T-helper 2 cell treated with Interferon-gamma antibody and Interleukin-4, amounts not matched to agents 5 μg/mL and 100 μg/mL, for 36 hours (primary cell): ENCODE measurements around the gene EFTUD2.

Source experiments
- DNase-seq: peaks from one replicate; pipeline ENCODE4 v3.0.0; 2021; ENCODE audit warnings: low spot score
- H3K27ac Mint-ChIP-seq: one replicate; pipeline ENCODE4 v1.8.0; 2021; ENCODE audit warnings: mild to moderate bottlenecking, mixed read lengths
- H3K27me3 Mint-ChIP-seq: one replicate; pipeline ENCODE4 v1.8.0; 2021; ENCODE audit warnings: low read depth, mixed read lengths
- H3K36me3 Mint-ChIP-seq: one replicate; pipeline ENCODE4 v1.8.0; 2021; ENCODE audit warnings: low read depth, mixed read lengths
- H3K4me1 Mint-ChIP-seq: one replicate; pipeline ENCODE4 v1.8.0; 2021; ENCODE audit warnings: low read depth, mixed read lengths
- H3K4me3 Mint-ChIP-seq: one replicate; pipeline ENCODE4 v1.8.0; 2022; ENCODE audit warnings: mild to moderate bottlenecking, moderate library complexity, mixed read lengths
- H3K9me3 Mint-ChIP-seq: one replicate; pipeline ENCODE4 v1.8.0; 2021; ENCODE audit warnings: mixed read lengths

Gene EFTUD2

DNA sequence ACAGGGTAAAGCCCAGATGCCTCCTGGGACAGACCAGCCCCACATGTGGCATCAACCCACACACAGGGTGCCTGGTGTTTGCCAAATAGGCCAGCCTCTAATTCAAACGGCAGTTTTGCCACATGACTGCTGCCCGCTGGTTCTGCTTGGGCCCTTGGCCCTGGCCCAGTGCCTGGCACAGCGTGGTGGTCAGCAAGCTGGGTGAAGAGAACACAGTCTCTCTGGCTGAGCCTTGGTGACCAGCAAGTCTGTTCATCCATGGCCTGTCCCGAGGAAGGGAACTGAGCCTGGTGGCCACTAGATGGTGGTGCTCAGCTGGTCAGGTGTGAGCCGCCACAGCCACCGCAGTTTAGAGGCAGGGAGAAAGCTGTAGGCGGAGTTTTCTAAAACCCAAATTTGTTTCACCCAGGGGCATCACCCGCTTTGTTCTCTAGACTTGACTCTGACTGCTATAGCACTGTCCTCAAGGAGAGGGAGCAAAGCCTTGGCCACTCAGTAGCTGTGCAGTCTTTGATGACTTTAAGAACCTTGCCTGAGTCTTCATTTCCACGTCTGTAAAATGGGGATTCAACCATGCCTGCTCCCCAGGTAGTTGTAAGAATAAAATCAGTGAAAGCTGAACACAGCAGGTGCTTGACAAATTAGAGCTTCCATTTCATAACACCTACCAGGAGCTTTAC is 20.8 kb upstream of the EFTUD2 start:
- DNase-seq: peak; percentile 71
- H3K36me3 Mint-ChIP-seq: peaks cover 4% of the 10 kb centered on the region
- no peaks in the 10 kb centered on the region for H3K9me3 Mint-ChIP-seq
- no peak overlapping the region for H3K27ac Mint-ChIP-seq
- no peak overlapping the region for H3K4me3 Mint-ChIP-seq
- H3K27me3 Mint-ChIP-seq: peaks cover 25% of the 10 kb centered on the region
- peaks cover 3% of the 10 kb centered on the region for H3K4me1 Mint-ChIP-seq

DNA sequence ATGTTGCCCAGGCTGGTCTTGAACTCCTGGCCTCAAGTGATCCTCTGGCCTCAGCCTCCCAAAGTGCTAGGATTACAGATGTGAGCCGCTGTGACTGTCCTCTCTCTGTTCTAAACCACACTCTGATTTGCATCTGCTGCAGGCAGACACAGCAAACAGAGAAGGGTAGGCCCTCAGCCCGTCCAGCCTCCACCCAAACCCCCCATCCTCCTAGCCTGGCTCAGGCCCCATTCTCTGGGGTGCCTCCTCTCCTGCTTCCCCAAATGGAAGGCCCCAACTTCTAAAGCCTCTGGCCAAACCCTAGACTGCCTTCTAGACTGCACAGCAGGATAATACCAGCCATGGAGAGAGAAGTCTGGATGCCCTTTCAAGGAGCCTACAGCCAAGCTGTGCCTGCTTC is 20.2 kb upstream of the EFTUD2 start:
- no peak for DNase-seq
- no peaks in the 10 kb centered on the region for H3K9me3 Mint-ChIP-seq
- peaks cover 28% of the 10 kb centered on the region for H3K27me3 Mint-ChIP-seq
- no peaks in the 10 kb centered on the region for H3K36me3 Mint-ChIP-seq
- H3K4me1 Mint-ChIP-seq: peaks cover 3% of the 10 kb centered on the region
- no peak overlapping the region for H3K27ac Mint-ChIP-seq
- H3K4me3 Mint-ChIP-seq: no peak overlapping the region

DNA sequence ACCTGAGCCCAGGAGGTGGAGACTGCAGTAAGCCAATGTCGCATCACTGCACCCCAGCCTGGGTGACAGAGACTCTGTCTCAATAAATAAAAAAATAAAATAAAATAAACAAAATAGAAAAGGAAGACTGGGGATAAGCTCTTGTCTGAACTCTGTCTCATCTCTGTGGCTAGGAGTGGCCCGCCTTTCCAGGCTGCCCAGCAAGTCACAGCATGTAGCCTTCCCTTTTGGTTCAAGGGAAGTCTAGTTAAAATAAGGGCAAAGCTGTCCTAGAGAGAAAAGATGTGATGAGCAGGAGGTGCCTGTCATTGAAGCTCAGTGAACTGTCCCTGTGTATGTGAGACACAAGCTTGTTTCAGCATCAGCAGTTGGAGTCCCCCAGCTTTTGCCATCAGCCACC is 18.8 kb upstream of the EFTUD2 start:
- Mint-ChIP-seq H3K4me1 (peaks cover 8% of the 10 kb centered on the region), H3K36me3 (no peaks in the 10 kb centered on the region), H3K9me3 (no peaks in the 10 kb centered on the region), H3K27me3 (peaks cover 34% of the 10 kb centered on the region), H3K4me3 (no peak overlapping the region), H3K27ac (no peak overlapping the region)
- DNase-seq: no peak

DNA sequence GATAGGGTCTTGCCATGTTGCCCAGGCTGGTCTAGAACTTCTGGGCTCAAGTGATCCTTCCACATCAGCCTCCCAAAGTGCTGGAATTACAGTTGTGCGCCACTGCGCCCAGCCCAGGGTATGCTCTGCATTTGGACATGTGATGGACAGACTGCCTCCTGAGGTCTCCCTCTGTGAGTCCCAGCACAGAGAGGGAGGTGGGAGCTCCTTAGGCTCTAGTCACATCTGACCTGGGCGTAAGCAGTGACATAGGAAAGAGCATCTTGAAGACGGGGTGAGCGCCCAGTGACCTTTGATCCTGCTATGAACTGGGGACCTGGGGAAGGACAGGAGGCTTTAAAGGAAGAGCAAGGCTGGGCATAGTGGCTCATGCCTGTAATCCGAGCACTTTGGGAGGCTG is 18.2 kb upstream of the EFTUD2 start:
- H3K27ac Mint-ChIP-seq: no peak overlapping the region
- H3K27me3 Mint-ChIP-seq: peaks cover 39% of the 10 kb centered on the region
- H3K36me3 Mint-ChIP-seq: no peaks in the 10 kb centered on the region
- no peak overlapping the region for H3K4me3 Mint-ChIP-seq
- no peaks in the 10 kb centered on the region for H3K9me3 Mint-ChIP-seq
- peaks cover 8% of the 10 kb centered on the region for H3K4me1 Mint-ChIP-seq
- DNase-seq: no peak

DNA sequence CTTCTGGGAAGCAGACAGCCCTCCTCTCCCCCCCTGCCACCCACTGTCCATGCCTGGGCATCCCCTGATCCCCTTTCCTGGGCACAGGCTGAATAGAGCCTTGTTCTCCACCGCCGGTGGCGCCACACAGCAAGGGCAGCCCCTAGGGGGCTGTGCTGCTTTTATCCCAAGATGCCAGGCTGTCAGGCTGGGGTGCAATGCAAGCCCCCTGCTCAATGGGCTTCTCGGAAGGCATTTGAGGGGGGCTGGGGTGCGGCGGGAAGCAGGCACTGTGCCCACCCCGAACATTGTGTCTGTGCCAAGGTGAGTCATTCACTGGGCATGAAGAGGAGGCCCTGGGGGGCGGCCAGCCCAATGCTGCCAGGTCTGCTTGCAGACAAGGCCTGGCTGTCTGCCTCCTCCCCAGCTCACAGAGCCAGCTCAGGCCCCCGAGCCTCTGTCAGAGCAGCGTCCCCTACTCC is 17.6 kb upstream of the EFTUD2 start:
- DNase-seq: no peak
- no peaks in the 10 kb centered on the region for H3K36me3 Mint-ChIP-seq
- no peak overlapping the region for H3K4me3 Mint-ChIP-seq
- no peaks in the 10 kb centered on the region for H3K9me3 Mint-ChIP-seq
- peaks cover 45% of the 10 kb centered on the region for H3K27me3 Mint-ChIP-seq
- H3K27ac Mint-ChIP-seq: no peak overlapping the region
- H3K4me1 Mint-ChIP-seq: peaks cover 8% of the 10 kb centered on the region

DNA sequence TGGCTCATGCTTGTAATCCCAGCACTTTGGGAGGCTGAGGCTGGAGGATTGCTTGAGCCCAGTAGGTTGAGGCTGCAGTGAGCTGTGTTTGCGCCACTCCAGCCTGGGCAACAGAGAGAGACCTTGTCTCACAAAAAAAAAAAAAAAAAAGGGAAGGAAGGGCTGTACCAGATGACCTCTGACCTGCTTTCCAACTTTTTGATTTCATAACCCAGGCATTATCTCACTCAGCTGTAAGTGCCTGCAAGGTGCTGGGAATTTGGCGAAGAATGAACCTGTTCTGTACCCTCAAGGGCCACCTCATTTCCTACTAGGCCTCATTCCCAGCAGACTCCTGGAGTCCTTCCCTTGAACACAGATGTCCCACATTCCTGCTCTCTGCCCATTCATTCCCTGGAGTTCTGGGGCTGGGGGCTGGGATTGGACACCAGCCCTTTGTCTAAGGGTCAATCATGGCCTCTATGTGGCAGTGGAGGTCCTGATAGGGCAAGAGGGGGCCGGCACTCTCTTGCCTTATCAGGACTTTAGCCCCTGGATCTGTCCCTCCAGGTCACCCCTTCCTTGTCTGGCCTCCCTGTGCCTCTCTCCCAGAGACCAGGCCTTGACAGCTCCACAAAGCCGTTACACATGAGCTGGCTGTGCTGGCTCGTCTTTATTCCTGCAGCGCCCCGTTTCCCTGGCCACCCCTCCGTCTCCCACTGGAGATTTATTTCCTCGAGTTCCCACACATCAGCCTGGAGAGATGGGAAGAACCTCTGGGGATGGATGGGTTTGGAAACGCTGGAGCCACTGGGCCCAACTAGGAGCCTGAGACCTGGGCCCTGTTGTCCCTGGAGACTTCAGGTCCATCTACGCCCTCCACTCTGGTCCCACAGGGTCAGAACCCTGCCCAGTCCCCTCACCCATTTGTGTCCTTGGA is 16.9 kb upstream of the EFTUD2 start:
- H3K4me1 Mint-ChIP-seq: peaks cover 9% of the 10 kb centered on the region
- H3K4me3 Mint-ChIP-seq: no peak overlapping the region
- H3K27me3 Mint-ChIP-seq: peaks cover 45% of the 10 kb centered on the region
- no peaks in the 10 kb centered on the region for H3K9me3 Mint-ChIP-seq
- H3K27ac Mint-ChIP-seq: no peak overlapping the region
- no peak for DNase-seq
- H3K36me3 Mint-ChIP-seq: no peaks in the 10 kb centered on the region

DNA sequence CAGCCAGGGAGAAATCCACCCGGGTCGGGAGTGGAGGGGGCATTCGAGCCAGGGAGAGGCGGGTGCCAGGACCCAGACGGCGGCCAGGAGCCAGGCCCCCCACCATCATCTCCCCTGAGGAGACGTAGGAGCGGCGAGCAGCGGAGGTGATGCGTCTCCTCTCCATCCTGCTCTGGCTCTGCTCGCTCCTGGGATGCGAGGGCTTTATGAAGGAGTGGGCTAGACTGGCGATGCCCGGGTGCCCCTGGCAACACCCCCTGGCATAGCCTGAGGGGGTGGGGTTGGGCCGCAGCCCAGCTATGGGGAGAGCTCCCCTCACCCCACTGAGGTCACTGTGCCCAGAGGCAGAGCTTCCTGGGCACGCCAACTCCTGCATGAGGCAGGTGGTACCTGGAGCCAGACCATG is 16.1 kb upstream of the EFTUD2 start, which contains the start of gene GFAP:
Gene GFAP (minus strand): TSS at position 180 of the 406 bp plus-strand sequence. CDS start 14 bp downstream, at position 166.
- H3K36me3 Mint-ChIP-seq: no peaks in the 10 kb centered on the region
- no peak within 1 kb of the TSS for H3K27ac Mint-ChIP-seq
- DNase-seq: no peak
- no peak within 1 kb of the TSS for H3K4me3 Mint-ChIP-seq
- peaks cover 43% of the 10 kb centered on the region for H3K27me3 Mint-ChIP-seq
- peaks cover 13% of the 10 kb centered on the region for H3K4me1 Mint-ChIP-seq
- H3K9me3 Mint-ChIP-seq: no peaks in the 10 kb centered on the region

DNA sequence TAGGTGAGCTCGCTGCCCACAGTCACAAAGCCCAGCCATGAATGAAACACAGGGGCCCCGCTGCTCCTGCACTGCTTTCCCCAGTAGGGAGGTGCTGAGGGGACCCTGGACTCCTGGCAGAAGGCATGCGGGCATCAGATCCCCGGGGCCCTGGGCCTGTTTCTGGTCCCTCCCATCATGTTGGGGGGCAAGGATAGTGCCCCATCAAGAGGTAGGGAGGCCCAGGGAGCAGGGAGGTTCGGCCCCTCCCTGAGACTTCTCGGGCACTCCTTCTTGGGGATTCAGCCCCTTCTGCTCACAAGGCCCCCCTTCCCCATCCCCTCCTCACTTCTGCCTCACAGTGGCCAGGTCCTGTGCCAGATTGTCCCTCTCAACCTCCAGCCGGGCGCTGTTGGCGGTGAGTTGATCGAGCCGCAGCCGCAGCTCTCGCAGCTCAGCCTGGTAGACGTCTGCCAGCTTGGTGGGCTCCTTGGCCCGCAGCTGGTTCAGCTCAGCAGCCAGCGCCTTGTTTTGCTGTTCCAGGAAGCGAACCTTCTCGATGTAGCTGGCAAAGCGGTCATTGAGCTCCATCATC is 15.5 kb upstream of the EFTUD2 start:
- DNase-seq: no peak
- peaks cover 10% of the 10 kb centered on the region for H3K4me1 Mint-ChIP-seq
- no peak overlapping the region for H3K27ac Mint-ChIP-seq
- H3K27me3 Mint-ChIP-seq: peaks cover 38% of the 10 kb centered on the region
- no peaks in the 10 kb centered on the region for H3K9me3 Mint-ChIP-seq
- no peak overlapping the region for H3K4me3 Mint-ChIP-seq
- no peaks in the 10 kb centered on the region for H3K36me3 Mint-ChIP-seq

DNA sequence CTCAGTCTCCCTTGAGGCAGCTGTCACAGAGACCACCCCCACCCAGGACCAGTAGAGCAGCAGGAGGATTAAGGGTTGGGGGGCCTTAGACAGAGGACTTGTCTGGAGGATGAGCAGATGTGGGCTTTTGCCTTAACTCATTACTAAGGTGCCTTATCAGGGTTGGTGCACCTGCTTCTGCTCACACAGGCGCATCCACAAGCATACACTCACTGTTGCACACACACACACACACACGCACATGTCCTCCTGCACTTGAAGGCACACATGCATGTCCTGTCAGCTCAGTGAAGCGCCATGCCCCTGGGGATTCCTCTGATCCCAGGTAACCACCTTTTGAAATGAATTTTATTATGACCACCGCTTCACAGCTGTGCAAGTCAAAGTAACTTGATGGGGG is 14.9 kb upstream of the EFTUD2 start:
- Mint-ChIP-seq H3K36me3 (no peaks in the 10 kb centered on the region), H3K4me1 (peaks cover 10% of the 10 kb centered on the region), H3K4me3 (no peak overlapping the region), H3K9me3 (no peaks in the 10 kb centered on the region), H3K27ac (no peak overlapping the region), H3K27me3 (peaks cover 38% of the 10 kb centered on the region)
- DNase-seq: no peak

DNA sequence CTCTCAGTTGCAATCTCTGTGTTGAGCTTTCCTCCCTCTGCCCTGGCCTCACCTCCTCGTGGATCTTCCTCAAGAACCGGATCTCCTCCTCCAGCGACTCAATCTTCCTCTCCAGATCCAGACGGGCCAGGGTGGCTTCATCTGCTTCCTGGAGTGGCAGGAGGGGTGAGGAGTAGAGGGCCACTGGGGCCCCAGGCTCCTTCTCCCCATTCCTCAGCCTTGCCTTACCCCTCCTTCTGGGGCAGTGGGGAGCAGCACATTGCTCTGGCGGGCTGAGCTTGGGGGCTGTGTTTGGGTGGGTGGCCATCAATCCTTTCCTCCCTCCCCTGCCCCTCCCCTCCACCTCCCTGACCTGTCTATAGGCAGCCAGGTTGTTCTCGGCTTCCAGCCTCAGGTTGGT is 14.4 kb upstream of the EFTUD2 start:
- DNase-seq: no peak
- Mint-ChIP-seq H3K9me3 (no peaks in the 10 kb centered on the region), H3K27ac (no peak overlapping the region), H3K4me3 (no peak overlapping the region), H3K36me3 (no peaks in the 10 kb centered on the region), H3K27me3 (peaks cover 34% of the 10 kb centered on the region), H3K4me1 (peaks cover 10% of the 10 kb centered on the region)

DNA sequence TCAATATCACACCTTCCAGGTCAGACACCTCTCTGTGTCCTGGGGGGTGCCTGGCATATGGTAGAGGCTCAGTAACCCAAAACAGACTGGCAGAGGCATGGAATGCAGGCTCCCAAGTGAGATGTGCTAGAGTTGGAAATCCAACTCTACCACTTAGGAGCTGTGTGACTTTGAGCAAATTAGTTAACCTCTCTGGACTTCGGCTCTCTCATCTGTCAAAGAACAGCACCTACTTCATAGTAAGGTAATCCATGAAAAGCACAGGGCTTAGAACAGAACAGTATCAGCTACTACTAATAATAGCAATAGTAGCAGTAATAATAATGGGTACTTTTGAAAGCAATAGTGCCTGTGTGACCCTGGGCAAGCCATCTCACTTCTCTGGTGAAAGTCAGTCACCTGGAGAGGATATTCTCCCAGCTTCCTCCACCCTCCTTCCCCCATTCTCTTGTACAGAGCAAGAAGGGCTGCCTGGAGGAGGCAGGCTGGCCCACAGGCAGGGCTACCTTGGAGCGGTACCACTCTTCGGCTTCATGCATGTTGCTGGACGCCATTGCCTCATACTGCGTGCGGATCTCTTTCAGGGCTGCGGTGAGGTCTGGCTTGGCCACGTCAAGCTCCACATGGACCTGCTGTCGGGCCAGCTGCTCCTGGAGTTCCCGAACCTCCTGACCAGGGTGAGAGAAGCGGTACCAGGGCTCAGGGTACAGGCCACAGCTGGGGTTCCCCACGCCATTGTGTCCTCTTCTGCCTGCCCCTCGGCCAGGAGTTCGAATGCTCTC is 13.7 kb upstream of the EFTUD2 start:
- Mint-ChIP-seq H3K4me1 (peaks cover 10% of the 10 kb centered on the region), H3K27ac (no peak overlapping the region), H3K27me3 (peaks cover 34% of the 10 kb centered on the region), H3K36me3 (no peaks in the 10 kb centered on the region), H3K4me3 (peak overlapping the region; percentile 47), H3K9me3 (no peaks in the 10 kb centered on the region)
- no peak for DNase-seq

DNA sequence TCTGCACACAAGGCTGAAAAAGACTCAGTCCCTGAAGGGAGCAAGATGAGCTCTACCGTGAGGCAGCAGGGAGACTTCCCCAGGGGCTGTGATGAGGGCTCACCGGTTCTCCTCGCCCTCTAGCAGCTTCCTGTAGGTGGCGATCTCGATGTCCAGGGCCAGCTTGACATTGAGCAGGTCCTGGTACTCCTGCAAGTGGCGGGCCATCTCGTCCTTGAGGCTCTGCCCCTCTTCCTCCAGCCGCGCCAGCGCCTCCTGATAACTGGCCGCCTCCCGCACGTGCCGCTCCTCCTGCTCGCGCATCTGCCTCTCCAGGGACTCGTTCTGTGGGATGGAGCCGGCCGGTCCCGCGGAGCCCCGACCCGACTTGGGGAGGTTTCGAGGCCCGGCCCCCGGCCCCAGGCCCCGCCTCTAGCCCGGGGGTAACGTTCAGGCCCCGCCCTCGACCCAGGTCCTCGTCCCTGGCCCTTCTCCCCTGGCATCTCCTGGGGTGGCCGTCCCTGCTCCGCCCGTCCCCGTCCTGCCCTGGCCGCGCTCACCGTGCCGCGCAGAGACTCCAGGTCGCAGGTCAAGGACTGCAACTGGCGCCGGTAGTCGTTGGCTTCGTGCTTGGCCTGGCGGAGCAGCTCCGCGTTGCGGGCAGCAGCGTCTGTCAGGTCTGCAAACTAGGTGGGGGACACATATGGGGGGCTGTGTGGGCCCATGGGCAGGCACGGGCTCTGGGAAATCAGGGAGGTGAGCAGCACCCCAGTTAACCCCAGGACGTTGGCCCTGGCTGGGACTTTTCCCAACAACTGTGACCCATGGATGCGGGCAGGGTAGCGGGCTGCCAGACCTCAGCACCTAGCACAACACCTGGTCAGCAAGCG is 12.1 kb upstream of the EFTUD2 start:
- Mint-ChIP-seq H3K4me3 (peak overlapping the region; percentile 57), H3K9me3 (no peaks in the 10 kb centered on the region), H3K4me1 (peaks cover 10% of the 10 kb centered on the region), H3K27ac (no peak overlapping the region), H3K36me3 (no peaks in the 10 kb centered on the region), H3K27me3 (peaks cover 30% of the 10 kb centered on the region)
- DNase-seq: peak; percentile 52
